SK-N-SH (cell line): ENCODE measurements around the gene HS6ST3. TPM values are rescaled to one million over a fixed set of nuclear protein-coding genes. Genes with fewer than 3 reads are reported as not detected.

ENCODE experiments used
- CTCF ChIA-PET: fragments of 300-600, 350-600 bp; formaldehyde crosslinking; extraction: SDS; loops from one replicate; lab custom pipeline; 2021; lab: Yijun Ruan, JAX
- POLR2A ChIA-PET: fragments of 350-600 bp; sonication (Branson Sonifier 250); formaldehyde crosslinking; extraction: SDS; loops from one replicate; lab custom pipeline; 2020; ENCODE audit warnings: antibody characterized with exemption, inconsistent platforms; lab: Yijun Ruan, JAX
- DNase-seq: peaks from one replicate; pipeline ENCODE4 v3.0.0; 2012
- H2AFZ ChIP-seq: fragments of 200-600 bp; sonication (generic); 2 replicates; pipeline ENCODE4 v1.8.1; 2016; ENCODE audit warnings: antibody characterized with exemption, mild to moderate bottlenecking, low read depth
- H3F3A ChIP-seq: fragments of 200-600 bp; sonication (generic); replicated peaks from 2 replicates; pipeline ENCODE3; 2016; ENCODE audit warnings: antibody characterized with exemption, mild to moderate bottlenecking; ENCODE audit not compliant: insufficient read depth
- H3K27ac ChIP-seq, 2 experiments: fragments of 200-500 bp in 1 of 2; fragments of 200-600 bp in 1 of 2; sonication (Bioruptor generic) in 1 of 2; sonication (generic), shearing (Covaris generic) in 1 of 2; 2 replicates each; pipeline versions ENCODE4 v1.5.1 to v1.6.1; 2014 to 2016; ENCODE audit warnings: low read depth in 2 of 2, inconsistent platforms in 1 of 2, low read length in 1 of 2, mild to moderate bottlenecking in 1 of 2, mixed read lengths in 1 of 2
- H3K27me3 ChIP-seq: fragments of 200-600 bp; sonication (generic), shearing (Covaris generic); 2 replicates; pipeline ENCODE4 v1.6.1; 2016; ENCODE audit warnings: mixed run types; ENCODE audit not compliant: insufficient read depth
- H3K36me3 ChIP-seq, 2 experiments: fragments of 200-500 bp in 1 of 2; fragments of 200-600 bp in 1 of 2; sonication (Bioruptor generic) in 1 of 2; sonication (generic) in 1 of 2; replicated peaks in 1 of 2; 2 replicates each; pipeline versions ENCODE3 to v1.5.1; 2014 to 2016; ENCODE audit warnings: low read length in 1 of 2, mild to moderate bottlenecking in 1 of 2; ENCODE audit not compliant: insufficient read depth in 2 of 2, control insufficient read depth in 1 of 2
- H3K4me1 ChIP-seq, 2 experiments: fragments of 200-500 bp in 1 of 2; fragments of 200-600 bp in 1 of 2; sonication (Bioruptor generic) in 1 of 2; sonication (generic), shearing (Covaris generic) in 1 of 2; 2 replicates each; pipeline versions ENCODE4 v1.5.1 to v1.6.1; 2014 to 2016; ENCODE audit warnings: low read depth in 1 of 2, low read length in 1 of 2, mixed run types in 1 of 2; ENCODE audit not compliant: insufficient read depth in 2 of 2, control insufficient read depth in 1 of 2
- H3K4me2 ChIP-seq: fragments of 200-600 bp; sonication (generic), shearing (Covaris generic); 2 replicates; pipeline ENCODE4 v1.6.1; 2017; ENCODE audit warnings: mixed run types
- H3K4me3 ChIP-seq, 2 experiments: fragments of 200-500 bp in 1 of 2; fragments of 200-600 bp in 1 of 2; sonication (Bioruptor generic) in 1 of 2; sonication (generic), shearing (Covaris generic) in 1 of 2; 2 replicates each; pipeline versions ENCODE4 v1.5.1 to v1.8.1; 2014 to 2016; ENCODE audit warnings: low read depth in 2 of 2, inconsistent platforms in 1 of 2, low read length in 1 of 2, mild to moderate bottlenecking in 1 of 2, mixed read lengths in 1 of 2, moderate library complexity in 1 of 2
- H3K79me2 ChIP-seq: fragments of 200-600 bp; sonication (generic); 2 replicates; pipeline ENCODE4 v1.8.1; 2017; ENCODE audit warnings: mild to moderate bottlenecking; ENCODE audit not compliant: insufficient read depth
- H3K9ac ChIP-seq: fragments of 200-600 bp; sonication (generic); 2 replicates; pipeline ENCODE4 v1.6.1; 2017; ENCODE audit warnings: mixed run types
- H3K9me2 ChIP-seq: fragments of 200-600 bp; sonication (generic); 2 replicates; pipeline ENCODE4 v1.6.1; 2017; ENCODE audit warnings: mixed run types
- H3K9me3 ChIP-seq: fragments of 200-600 bp; sonication (generic); 2 replicates; pipeline ENCODE4 v1.6.1; 2017; ENCODE audit warnings: mixed run types, mild to moderate bottlenecking, moderate library complexity
- H4K20me1 ChIP-seq: fragments of 200-600 bp; sonication (generic); 2 replicates; pipeline ENCODE4 v1.6.1; 2017; ENCODE audit warnings: mild to moderate bottlenecking, mixed run types; ENCODE audit not compliant: insufficient read depth
- CTCF ChIP-seq: fragments of 200-600 bp; sonication (generic); IDR thresholded peaks from 2 replicates; pipeline ENCODE4 v1.6.1; 2017; ENCODE audit warnings: antibody characterized with exemption, mild to moderate bottlenecking, moderate library complexity
- EP300 ChIP-seq, 2 experiments: IDR thresholded peaks; 2 replicates each; pipeline versions ENCODE4 v1.4.0 to v1.6.1; 2012; ENCODE audit warnings: borderline replicate concordance in 1 of 2, low read depth in 1 of 2, low read length in 1 of 2
- FOXM1 ChIP-seq: IDR thresholded peaks from 2 replicates; pipeline ENCODE4 v1.4.0; 2012; ENCODE audit warnings: low read depth, mild to moderate bottlenecking
- GABPA ChIP-seq: IDR thresholded peaks from 2 replicates; pipeline ENCODE4 v1.4.0; 2012; ENCODE audit warnings: low read depth, mild to moderate bottlenecking
- JUND ChIP-seq: IDR thresholded peaks from 2 replicates; pipeline ENCODE4 v1.4.0; 2012
- MAX ChIP-seq: IDR thresholded peaks from 2 replicates; pipeline ENCODE4 v1.4.0; 2012; ENCODE audit warnings: low read depth
- MXI1 ChIP-seq: IDR thresholded peaks from 2 replicates; pipeline ENCODE4 v1.6.1; 2012; ENCODE audit warnings: mild to moderate bottlenecking, low read depth, low read length, improper control_type of control experiment
- PBX3 ChIP-seq: IDR thresholded peaks from 2 replicates; pipeline ENCODE4; 2012
- POLR2AphosphoS5 ChIP-seq: IDR thresholded peaks from 2 replicates; pipeline ENCODE4 v1.6.1; 2012; ENCODE audit warnings: low read depth, low read length
- RCOR1 ChIP-seq: fragments of 150-350 bp; IDR thresholded peaks from 2 replicates; pipeline ENCODE4 v1.6.1; 2017; ENCODE audit warnings: antibody characterized with exemption, low read length
- REST ChIP-seq: IDR thresholded peaks from 2 replicates; pipeline ENCODE4 v1.6.1; 2012; ENCODE audit warnings: mild to moderate bottlenecking, low read depth, low read length, moderate library complexity
- RXRA ChIP-seq: IDR thresholded peaks from 2 replicates; pipeline ENCODE4 v1.4.0; 2012; ENCODE audit warnings: low read depth, mild to moderate bottlenecking, borderline replicate concordance
- TAF1 ChIP-seq: IDR thresholded peaks from 2 replicates; pipeline ENCODE4 v1.6.1; 2012; ENCODE audit warnings: low read depth, mild to moderate bottlenecking, low read length, moderate library complexity, borderline replicate concordance
- USF1 ChIP-seq: IDR thresholded peaks from 2 replicates; pipeline ENCODE4 v1.4.0; 2012; ENCODE audit warnings: low read depth, borderline replicate concordance
- USF2 ChIP-seq: fragments of 150-350 bp; IDR thresholded peaks from 2 replicates; pipeline ENCODE4 v1.6.1; 2017; ENCODE audit warnings: antibody characterized with exemption, low read length, low read depth, borderline replicate concordance
- YY1 ChIP-seq: IDR thresholded peaks from 2 replicates; pipeline ENCODE4 v1.4.0; 2012; ENCODE audit warnings: low read depth, mild to moderate bottlenecking
- WGBS: methylation state at CpG from one replicate; pipeline ENCODE4 v1.1.6; 2017; ENCODE audit warnings: low lambda C conversion rate; 5-methylcytosine and 5-hydroxymethylcytosine counted together
- polyA plus RNA-seq, 3 experiments: library from polyadenylated mRNA; depleted of rRNA; stranded (reverse); fragments of >200 nt; gene quantifications; 2 replicates each; pipeline ENCODE4 v1.2.3, GENCODE V29; 2012

Gene HS6ST3
- polyA plus RNA-seq, 1 of the 3 experiments (the other 2 are of a cell fraction) = under 0.01 TPM

GRCh38 chr13:96181911-96182310 is 92.0 kb downstream of the HS6ST3 start (continued):
- TF ChIP-seq REST = no peak
- no peak for TF ChIP-seq GABPA

- Histone ChIP-seq H2AFZ (no peak overlapping the region), H3K9me2 (no peaks in the 10 kb centered on the region), H3K9ac (no peak overlapping the region), H3K4me2 (no peak overlapping the region), H3K9me3 (no peaks in the 10 kb centered on the region), H3K79me2 (no peaks in the 10 kb centered on the region), H3K4me3 (no peak overlapping the region), H4K20me1 (no peaks in the 10 kb centered on the region), H3K27me3 (no peaks in the 10 kb centered on the region), H3K36me3 (no peaks in the 10 kb centered on the region), H3K4me1 (no peaks in the 10 kb centered on the region), H3K27ac (no peak overlapping the region), H3F3A (no peaks in the 10 kb centered on the region)
- no peak for TF ChIP-seq USF1
- no peak for TF ChIP-seq MAX
- TF ChIP-seq YY1 = no peak
- no peak for TF ChIP-seq MXI1
- TF ChIP-seq JUND = no peak
- TF ChIP-seq TAF1 = no peak
- TF ChIP-seq REST = no peak
- no peak for TF ChIP-seq EP300 (IDR thresholded peaks at IDR 0.05; ENCODE audit: borderline replicate concordance in 1 of 2, low read depth in 1 of 2, low read length in 1 of 2)
- TF ChIP-seq RXRA = no peak
- TF ChIP-seq CTCF = no peak
- no peak for TF ChIP-seq PBX3
- no peak for TF ChIP-seq USF2
- no peak for TF ChIP-seq FOXM1
- TF ChIP-seq RCOR1 = no peak
- no peak for TF ChIP-seq POLR2AphosphoS5
- WGBS = 40% methylated on average over 6 of the region's 6 CpGs
- CTCF ChIA-PET = no interaction called here
- POLR2A ChIA-PET = no interaction called here
- no peak for DNase-seq
Measured at GRCh38 chr13:96185818-96186217, 95.9 kb downstream of the HS6ST3 start.
